ENCODE data around the gene PIM1. TPM values are rescaled to one million over a fixed set of nuclear protein-coding genes. Genes with fewer than 3 reads are reported as not detected.

PIM1 gene
- total and polyA plus RNA-seq, 9 of the 15 experiments (the other 6 are each of a cell fraction or from before 2014, with no cell fraction given): 19.0 to 789 (median 212) TPM

DNA sequence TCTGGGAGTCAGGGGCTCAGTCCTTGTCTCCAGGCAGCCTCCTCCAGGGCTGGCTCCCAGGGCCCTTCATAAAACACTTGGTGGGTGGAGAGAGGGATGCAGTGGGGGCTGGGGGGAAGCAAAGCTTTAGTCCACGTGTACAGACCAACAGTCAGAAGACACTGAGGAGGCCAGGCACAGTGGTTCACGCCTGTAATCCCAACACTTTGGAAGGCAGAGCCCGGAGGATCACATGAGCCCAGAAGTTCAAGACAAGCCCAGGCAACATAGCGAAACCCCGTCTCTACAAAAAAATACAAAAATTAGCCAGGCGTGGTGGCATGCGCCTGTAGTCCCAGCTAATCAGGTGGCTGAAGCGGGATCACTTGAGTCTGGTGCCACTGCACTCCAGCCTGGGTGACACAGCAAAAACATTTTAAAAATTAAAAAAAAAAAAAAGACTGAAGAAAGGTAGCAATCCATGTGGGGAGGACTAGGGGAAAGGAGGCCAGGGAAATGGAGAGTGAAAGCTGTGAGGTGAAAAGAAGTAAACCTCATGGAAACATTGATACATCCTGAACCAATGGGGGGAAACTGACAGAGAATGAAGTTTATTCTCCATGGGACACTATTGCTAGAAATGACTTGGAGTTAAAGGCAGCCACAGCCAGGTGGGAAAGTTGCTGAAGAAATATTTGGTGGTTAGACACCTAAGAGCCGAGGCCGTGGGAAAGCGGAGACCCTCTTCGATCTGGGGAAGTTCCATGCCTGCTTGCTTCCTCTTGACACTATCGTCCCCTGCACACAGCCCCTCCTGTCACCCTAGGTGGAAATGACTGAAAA is 35.4 kb downstream of the PIM1 start (continued):
- TF ChIP-seq, protein P1, sequence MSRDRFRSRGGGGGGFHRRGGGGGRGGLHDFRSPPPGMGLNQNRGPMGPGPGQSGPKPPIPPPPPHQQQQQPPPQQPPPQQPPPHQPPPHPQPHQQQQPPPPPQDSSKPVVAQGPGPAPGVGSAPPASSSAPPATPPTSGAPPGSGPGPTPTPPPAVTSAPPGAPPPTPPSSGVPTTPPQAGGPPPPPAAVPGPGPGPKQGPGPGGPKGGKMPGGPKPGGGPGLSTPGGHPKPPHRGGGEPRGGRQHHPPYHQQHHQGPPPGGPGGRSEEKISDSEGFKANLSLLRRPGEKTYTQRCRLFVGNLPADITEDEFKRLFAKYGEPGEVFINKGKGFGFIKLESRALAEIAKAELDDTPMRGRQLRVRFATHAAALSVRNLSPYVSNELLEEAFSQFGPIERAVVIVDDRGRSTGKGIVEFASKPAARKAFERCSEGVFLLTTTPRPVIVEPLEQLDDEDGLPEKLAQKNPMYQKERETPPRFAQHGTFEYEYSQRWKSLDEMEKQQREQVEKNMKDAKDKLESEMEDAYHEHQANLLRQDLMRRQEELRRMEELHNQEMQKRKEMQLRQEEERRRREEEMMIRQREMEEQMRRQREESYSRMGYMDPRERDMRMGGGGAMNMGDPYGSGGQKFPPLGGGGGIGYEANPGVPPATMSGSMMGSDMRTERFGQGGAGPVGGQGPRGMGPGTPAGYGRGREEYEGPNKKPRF (IDR thresholded peaks at IDR 0.05; ENCODE audit: low read depth, low read length): no peak
- TF ChIP-seq MTA1 (IDR thresholded peaks at IDR 0.05; ENCODE audit: borderline replicate concordance) (peak; percentile 11; the same call in 1 of the 2 replicates), HNRNPL (IDR thresholded peaks at IDR 0.05; ENCODE audit: low read depth, low read length) (0 out of 2 replicates have a peak, but pooled peaks have one; percentile 23), TSC22D4 (tag; IDR thresholded peaks at IDR 0.05) (no peak), ZKSCAN8 (CRISPR knock-in tag; IDR thresholded peaks at IDR 0.05) (peak; percentile 10; the same call in 1 of the 2 replicates), ZNF444 (CRISPR knock-in tag; IDR thresholded peaks at IDR 0.05) (no peak), TCF7L2 (IDR thresholded peaks at IDR 0.05; ENCODE audit: low read depth, low read length) (no peak), ZNF197 (CRISPR knock-in tag; IDR thresholded peaks at IDR 0.05; ENCODE audit: low read depth) (peak; percentile 78), MAFG (tag; conservative IDR thresholded peaks at IDR 0.05) (peak; percentile 94), HDAC1 (IDR thresholded peaks at IDR 0.05) (0 out of 4 replicates have a peak, but pooled peaks of 1 of the 2 experiments have one; percentile 17), ATF7 (IDR thresholded peaks at IDR 0.05) (no peak; the same call in 1 of the 2 replicates), ZC3H11A (IDR thresholded peaks at IDR 0.05; ENCODE audit: low read depth, low read length) (no peak), ZNF184 (CRISPR knock-in tag; IDR thresholded peaks at IDR 0.05) (no peak)
- TF ChIP-seq, protein P2, sequence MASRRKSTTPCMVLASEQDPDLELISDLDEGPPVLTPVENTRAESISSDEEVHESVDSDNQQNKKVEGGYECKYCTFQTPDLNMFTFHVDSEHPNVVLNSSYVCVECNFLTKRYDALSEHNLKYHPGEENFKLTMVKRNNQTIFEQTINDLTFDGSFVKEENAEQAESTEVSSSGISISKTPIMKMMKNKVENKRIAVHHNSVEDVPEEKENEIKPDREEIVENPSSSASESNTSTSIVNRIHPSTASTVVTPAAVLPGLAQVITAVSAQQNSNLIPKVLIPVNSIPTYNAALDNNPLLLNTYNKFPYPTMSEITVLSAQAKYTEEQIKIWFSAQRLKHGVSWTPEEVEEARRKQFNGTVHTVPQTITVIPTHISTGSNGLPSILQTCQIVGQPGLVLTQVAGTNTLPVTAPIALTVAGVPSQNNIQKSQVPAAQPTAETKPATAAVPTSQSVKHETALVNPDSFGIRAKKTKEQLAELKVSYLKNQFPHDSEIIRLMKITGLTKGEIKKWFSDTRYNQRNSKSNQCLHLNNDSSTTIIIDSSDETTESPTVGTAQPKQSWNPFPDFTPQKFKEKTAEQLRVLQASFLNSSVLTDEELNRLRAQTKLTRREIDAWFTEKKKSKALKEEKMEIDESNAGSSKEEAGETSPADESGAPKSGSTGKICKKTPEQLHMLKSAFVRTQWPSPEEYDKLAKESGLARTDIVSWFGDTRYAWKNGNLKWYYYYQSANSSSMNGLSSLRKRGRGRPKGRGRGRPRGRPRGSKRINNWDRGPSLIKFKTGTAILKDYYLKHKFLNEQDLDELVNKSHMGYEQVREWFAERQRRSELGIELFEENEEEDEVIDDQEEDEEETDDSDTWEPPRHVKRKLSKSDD (conservative IDR thresholded peaks at IDR 0.05; ENCODE audit: low read length): no peak
- TF ChIP-seq, protein P3, sequence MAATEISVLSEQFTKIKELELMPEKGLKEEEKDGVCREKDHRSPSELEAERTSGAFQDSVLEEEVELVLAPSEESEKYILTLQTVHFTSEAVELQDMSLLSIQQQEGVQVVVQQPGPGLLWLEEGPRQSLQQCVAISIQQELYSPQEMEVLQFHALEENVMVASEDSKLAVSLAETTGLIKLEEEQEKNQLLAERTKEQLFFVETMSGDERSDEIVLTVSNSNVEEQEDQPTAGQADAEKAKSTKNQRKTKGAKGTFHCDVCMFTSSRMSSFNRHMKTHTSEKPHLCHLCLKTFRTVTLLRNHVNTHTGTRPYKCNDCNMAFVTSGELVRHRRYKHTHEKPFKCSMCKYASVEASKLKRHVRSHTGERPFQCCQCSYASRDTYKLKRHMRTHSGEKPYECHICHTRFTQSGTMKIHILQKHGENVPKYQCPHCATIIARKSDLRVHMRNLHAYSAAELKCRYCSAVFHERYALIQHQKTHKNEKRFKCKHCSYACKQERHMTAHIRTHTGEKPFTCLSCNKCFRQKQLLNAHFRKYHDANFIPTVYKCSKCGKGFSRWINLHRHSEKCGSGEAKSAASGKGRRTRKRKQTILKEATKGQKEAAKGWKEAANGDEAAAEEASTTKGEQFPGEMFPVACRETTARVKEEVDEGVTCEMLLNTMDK (IDR thresholded peaks at IDR 0.05; ENCODE audit: borderline replicate concordance, insufficient read depth, low read depth, low read length, poor library complexity, severe bottlenecking): no peak
- TF ChIP-seq, protein P4, sequence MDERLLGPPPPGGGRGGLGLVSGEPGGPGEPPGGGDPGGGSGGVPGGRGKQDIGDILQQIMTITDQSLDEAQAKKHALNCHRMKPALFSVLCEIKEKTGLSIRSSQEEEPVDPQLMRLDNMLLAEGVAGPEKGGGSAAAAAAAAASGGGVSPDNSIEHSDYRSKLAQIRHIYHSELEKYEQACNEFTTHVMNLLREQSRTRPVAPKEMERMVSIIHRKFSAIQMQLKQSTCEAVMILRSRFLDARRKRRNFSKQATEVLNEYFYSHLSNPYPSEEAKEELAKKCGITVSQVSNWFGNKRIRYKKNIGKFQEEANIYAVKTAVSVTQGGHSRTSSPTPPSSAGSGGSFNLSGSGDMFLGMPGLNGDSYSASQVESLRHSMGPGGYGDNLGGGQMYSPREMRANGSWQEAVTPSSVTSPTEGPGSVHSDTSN (CRISPR knock-in tag; IDR thresholded peaks at IDR 0.05; ENCODE audit: low read depth): no peak
- TF ChIP-seq, protein P4 (tag; conservative IDR thresholded peaks at IDR 0.05; ENCODE audit: low read depth): 0 out of 2 replicates have a peak, but pooled peaks have one; percentile 16
